ENCODE results near the gene MINDY3.
"Not testable (repeated sequence)": the region's sequence is repeated elsewhere in the genome, so short reads cannot be mapped to it uniquely, and the experiment has no call there.

- TF ChIP-seq CTCF, POLR2A (IDR thresholded peaks at IDR 0.05): not testable (repeated sequence)
Observed at GRCh38 chr10:15774534-15774933, 85.8 kb downstream of the MINDY3 start.
